ENCODE data around the gene LIPK. TPM values are rescaled to one million over a fixed set of nuclear protein-coding genes. Genes with fewer than 3 reads are reported as not detected.

Gene LIPK
- total and polyA plus RNA-seq, 2 of the 8 experiments (the other 6 are each of a cell fraction or from before 2014, with no cell fraction given) = not detected

- H2AFZ ChIP-seq (ENCODE audit: low read length) = no peak overlapping the region
Observed at GRCh38 chr10:88730864-88731263, 24.8 kb downstream of the LIPK start.

More at GRCh38 chr10:88730864-88731263, 24.8 kb downstream of the LIPK start:
- H3K4me1 ChIP-seq (replicated peaks in 1 of 4; ENCODE audit: control insufficient read depth in 3 of 4, insufficient read depth in 4 of 4, low read length in 3 of 4) = peaks cover 0 to 6% (median 2%) of the 10 kb centered on the region in 4 experiments; a peak in 3 of 7 replicates
- H4K5ac ChIP-seq (ENCODE audit: insufficient read length, low read depth, low read length) = no peak overlapping the region
- no peak overlapping the region for H3K4me2 ChIP-seq (ENCODE audit: insufficient read depth in 1 of 2, low read depth in 2 of 2, low read length in 2 of 2)
- WGBS, 2 experiments (ENCODE audit: extremely low coverage in 1 of 2, insufficient coverage in 1 of 2, insufficient read length in 1 of 2, insufficient replicate concordance in 2 of 2, low coverage in 1 of 2, low lambda C conversion rate in 2 of 2, missing lambda C conversion rate in 1 of 2) = 91% methylated on average over 4 of the region's 4 CpGs; no CpG with 5 or more reads in 1 of the 2 experiments
- H3K9me3 ChIP-seq (ENCODE audit: insufficient read depth in 2 of 2, low read depth in 1 of 2, low read length in 1 of 2) = no peaks in the 10 kb centered on the region
- ChIA-PET POLR2A (ENCODE audit: partially characterized antibody) (no interaction called here), CTCF (ENCODE audit: partially characterized antibody) (interaction anchor here (1.2 to 7.5 kb wide), 6 partner anchors 15 to 201 kb away, joined by 3 to 95 read pairs (median 6); no protein-coding TSS in a partner anchor)
- no peaks in the 10 kb centered on the region for H3K79me2 ChIP-seq (ENCODE audit: control insufficient read depth in 1 of 2, insufficient read depth in 2 of 2, low read length in 2 of 2)
- peaks cover 0 to 3% (median 0%) of the 10 kb centered on the region in 4 experiments; a peak in 2 of 7 replicates for H3K27me3 ChIP-seq (replicated peaks in 1 of 4; ENCODE audit: control insufficient read depth in 3 of 4, extremely low read depth in 1 of 4, insufficient read depth in 3 of 4, low read length in 3 of 4)
- no peaks in the 10 kb centered on the region for H3K36me3 ChIP-seq (ENCODE audit: control insufficient read depth in 2 of 4, insufficient read depth in 4 of 4, low read length in 3 of 4)
- no peak overlapping the region for H2BK5ac ChIP-seq (ENCODE audit: low read depth, low read length)
- no peaks in the 10 kb centered on the region for H3K23me2 ChIP-seq (ENCODE audit: low read depth, low read length)
- H4K91ac ChIP-seq (replicated peaks; ENCODE audit: insufficient read length, low read length) = no peak overlapping the region
- no peak overlapping the region for H2BK120ac ChIP-seq (replicated peaks; ENCODE audit: low read depth, low read length)
- no peak for FAIRE-seq
- H3K4ac ChIP-seq (replicated peaks; ENCODE audit: insufficient read length, low read depth, low read length) = no peak overlapping the region
- no peak overlapping the region for H4K8ac ChIP-seq (ENCODE audit: extremely low read depth, insufficient read depth, low read length)
- H3K79me1 ChIP-seq (ENCODE audit: low read depth, low read length) = no peaks in the 10 kb centered on the region
- H3K56ac ChIP-seq (replicated peaks; ENCODE audit: insufficient read length, low read depth, low read length) = no peak overlapping the region
- H3K4me3 ChIP-seq (ENCODE audit: extremely low read depth in 1 of 4, insufficient read depth in 2 of 4, low read depth in 3 of 4, low read length in 4 of 4) = no peak overlapping the region
- H3K18ac ChIP-seq (ENCODE audit: extremely low read depth, low read length) = no peak overlapping the region
- no peak for DNase-seq (ENCODE audit: low read depth in 1 of 2, low spot score in 2 of 2)
- H3K14ac ChIP-seq (ENCODE audit: insufficient read length) = no peak overlapping the region
- H3K23ac ChIP-seq (ENCODE audit: insufficient read length) = no peak overlapping the region
- no peak overlapping the region for H2BK20ac ChIP-seq (ENCODE audit: low read length)
- no peak overlapping the region for H3K9ac ChIP-seq (replicated peaks in 1 of 4; ENCODE audit: extremely low read depth in 1 of 4, low read depth in 3 of 4, low read length in 3 of 4)
- no peaks in the 10 kb centered on the region for H4K20me1 ChIP-seq (replicated peaks in 1 of 2; ENCODE audit: control insufficient read depth in 1 of 2, insufficient read depth in 2 of 2, low read length in 2 of 2)
- H2AK5ac ChIP-seq (ENCODE audit: low read depth, low read length) = no peak overlapping the region
- H2BK12ac ChIP-seq (ENCODE audit: low read depth, low read length) = no peak overlapping the region
- TF ChIP-seq NRF1 (IDR thresholded peaks at IDR 0.05; ENCODE audit: low read depth, low read length) (no peak), SIX5 (IDR thresholded peaks at IDR 0.05; ENCODE audit: low read depth, low read length) (no peak)
- no peak overlapping the region for H2BK15ac ChIP-seq (ENCODE audit: low read length)
- no peak overlapping the region for H3K27ac ChIP-seq (ENCODE audit: low read depth, low read length)

All from H1 (cell line).